Motor neuron (in vitro differentiated cells): Measurements from ENCODE around the gene NKD2. TPM values are rescaled to one million over a fixed set of nuclear protein-coding genes. Genes with fewer than 3 reads are reported as not detected.

Experiments
- ATAC-seq, 8 experiments: fragments of 200-7000 bp; cut with Tn5 transposase; replicated peaks in 6 of 8; 2 replicates each; pipeline ENCODE4 v1.8.0; 2021; ENCODE audit warnings: mild to moderate bottlenecking in 8 of 8, moderate library complexity in 8 of 8
- H3K27ac ChIP-seq, 2 donors: fragments of 250-450 bp; sonication (Bioruptor Pico); 2 replicates each; pipeline ENCODE4 v1.9.0; 2021; ENCODE audit warnings: antibody characterized with exemption in 2 of 2, mild to moderate bottlenecking in 2 of 2, moderate library complexity in 1 of 2
- H3K4me1 ChIP-seq, 2 donors: fragments of 250-450 bp; sonication (Bioruptor Pico); replicated peaks in 1 of 2; 2 replicates each; pipeline ENCODE4 v1.6.1; 2021; ENCODE audit warnings: antibody characterized with exemption in 2 of 2, mild to moderate bottlenecking in 2 of 2, moderate library complexity in 1 of 2
- H3K4me3 ChIP-seq, 5 donors: fragments of 250-450 bp; sonication (Bioruptor Pico); 2 replicates each; pipeline ENCODE4 v1.9.0; 2021; ENCODE audit warnings: antibody characterized with exemption in 5 of 5, mild to moderate bottlenecking in 5 of 5, moderate library complexity in 4 of 5
- WGBS, 10 experiments: fragments of 450-650 bp; shearing (Covaris generic); methylation state at CpG; one replicate each; pipeline ENCODE4 v1.0.0; 2022; 5-methylcytosine and 5-hydroxymethylcytosine counted together
- in situ Hi-C, 9 experiments: fragments of 400-800 bp; cut with MboI; loops; one replicate each; pipeline ENCODE4 v1.15.0; 2021; ENCODE audit warnings: low sequenced_read_pairs in 9 of 9, low pct_unique_long_range_greater_than_20kb in 2 of 9; ENCODE audit not compliant: unreplicated experiment in 9 of 9
- total RNA-seq, 8 experiments: library from RNA; unstranded; fragments of 300-600 nt; gene quantifications; 2 replicates each; pipeline versions ENCODE4 v1.2.3 to v1.2.4, GENCODE V29; 2022

NKD2 gene
- total RNA-seq, 8 experiments from 2014 or later, result 0.41 to 19.2 (median 6.8) TPM; not detected in 1

- 100% methylated on average over 1 of the region's 27 CpGs; no CpG with 5 or more reads in 9 of the 10 experiments for WGBS, 10 experiments
- Histone ChIP-seq H3K27ac (no peak overlapping the region), H3K4me3 (no peak overlapping the region), H3K4me1 (peaks cover 13 to 20% of the 10 kb centered on the region in 2 donors)
- ATAC-seq, result peak in 4 of 8 experiments; percentile 17 to 33 (median 25)
- in situ Hi-C loops, result no loop called here
Measured at GRCh38 chr5:982377-983237, 26.0 kb upstream of the NKD2 start.

GRCh38 chr5:983238-983524, 25.4 kb upstream of the NKD2 start:
- Histone ChIP-seq H3K27ac (no peak overlapping the region), H3K4me3 (no peak overlapping the region), H3K4me1 (peaks cover 13 to 20% of the 10 kb centered on the region in 2 donors)
- WGBS, 10 experiments, result no CpG with 5 or more reads among the region's 7 CpGs
- in situ Hi-C loops, result no loop called here
- ATAC-seq, result no peak

DNA sequence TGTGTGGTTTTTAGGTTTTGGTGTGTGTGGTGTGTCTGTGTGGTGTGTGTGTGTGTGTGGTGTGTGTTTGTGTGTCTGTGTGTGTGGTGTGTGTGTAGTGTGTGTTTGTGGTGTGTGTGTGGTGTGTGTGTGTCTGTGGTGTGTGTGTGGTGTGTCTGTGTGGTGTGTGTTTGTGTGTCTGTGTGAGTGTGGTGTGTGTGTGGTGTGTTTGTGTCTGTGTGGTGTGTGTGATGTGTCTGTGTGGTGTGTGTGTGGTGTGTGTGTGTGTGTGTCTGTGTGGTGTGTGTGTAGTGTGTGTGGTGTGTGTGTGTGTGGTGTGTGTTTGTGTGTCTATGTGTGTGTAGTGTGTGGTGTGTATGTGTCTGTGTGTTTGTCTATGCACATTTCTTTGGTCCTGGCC, 25.0 kb upstream of the NKD2 start:
- Histone ChIP-seq H3K27ac (no peak overlapping the region), H3K4me3 (no peak overlapping the region), H3K4me1 (peaks cover 13 to 20% of the 10 kb centered on the region in 2 donors)
- no peak for ATAC-seq
- in situ Hi-C loops, result no loop called here

GRCh38 chr5:984774-985173, 23.8 kb upstream of the NKD2 start:
- in situ Hi-C loops, result no loop called here
- no peak for ATAC-seq
- Histone ChIP-seq H3K4me3 (no peak overlapping the region), H3K27ac (no peak overlapping the region), H3K4me1 (peaks cover 13 to 21% of the 10 kb centered on the region in 2 donors)
- 11 to 97% (median 77%) methylated on average over 2 to 3 of the region's 3 CpGs; no CpG with 5 or more reads in 1 of the 10 experiments for WGBS, 10 experiments

DNA sequence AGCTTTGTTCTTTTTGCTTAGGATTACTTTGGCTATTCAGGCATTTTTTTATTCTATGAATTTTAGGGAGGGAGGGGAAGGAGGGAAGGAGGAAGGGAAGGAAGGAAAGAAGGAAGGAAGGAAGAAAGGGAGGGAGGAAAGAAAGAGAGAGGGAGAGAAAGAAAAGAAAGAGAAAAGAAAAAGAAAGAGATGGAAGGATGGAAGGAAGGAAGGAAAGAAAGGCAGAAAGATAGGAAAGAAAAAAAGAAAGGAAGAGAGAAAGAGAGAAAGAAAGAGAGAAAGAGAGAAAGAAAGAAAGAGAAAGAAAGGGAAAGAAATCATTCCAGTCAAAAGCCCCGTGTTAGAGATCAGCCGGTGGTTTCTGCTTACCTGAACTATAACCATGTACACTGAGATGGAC, 20.8 kb upstream of the NKD2 start:
- H3K4me3 ChIP-seq, result no peak overlapping the region
- no peak for ATAC-seq
- in situ Hi-C loops, result no loop called here
- H3K27ac ChIP-seq, result no peak overlapping the region
- peaks cover 9 to 24% of the 10 kb centered on the region in 2 donors for H3K4me1 ChIP-seq
- WGBS, 10 experiments, result 3 to 94% (median 60%) methylated on average over 1 to 2 of the region's 2 CpGs; no CpG with 5 or more reads in 2 of the 10 experiments

DNA sequence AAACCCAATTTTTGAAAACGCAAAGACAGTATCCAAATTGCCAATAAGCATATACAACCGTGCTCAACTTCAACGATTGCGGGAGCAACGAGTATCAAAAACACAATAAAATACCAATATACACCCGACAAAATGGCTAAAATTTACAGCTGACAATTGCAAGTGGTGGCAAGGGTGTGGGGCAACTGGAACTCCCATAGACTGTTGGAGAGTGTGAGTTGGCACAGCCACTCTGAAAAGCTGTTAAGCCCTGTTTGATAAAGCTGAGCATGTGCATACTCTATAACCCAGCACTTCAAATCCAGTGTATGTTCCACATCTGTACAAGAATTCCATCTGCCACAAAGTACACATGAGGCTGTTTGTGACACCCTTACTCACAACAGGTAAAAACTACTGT, 20.3 kb upstream of the NKD2 start:
- WGBS, 10 experiments, result 40 to 100% (median 76%) methylated on average over 1 to 6 of the region's 6 CpGs; no CpG with 5 or more reads in 2 of the 10 experiments
- no peak for ATAC-seq
- H3K4me1 ChIP-seq, result peaks cover 10 to 30% of the 10 kb centered on the region in 2 donors
- no peak overlapping the region for H3K27ac ChIP-seq
- H3K4me3 ChIP-seq, result no peak overlapping the region
- in situ Hi-C loops, result no loop called here

GRCh38 chr5:989961-990530, 18.6 kb upstream of the NKD2 start:
- peak in 5 of 8 experiments; percentile 58 to 78 (median 68) for ATAC-seq
- H3K4me1 ChIP-seq, result peaks cover 12 to 39% of the 10 kb centered on the region in 2 donors
- 0 to 66% (median 14%) methylated on average over 3 to 11 of the region's 14 CpGs; no CpG with 5 or more reads in 3 of the 10 experiments for WGBS, 10 experiments
- no peak overlapping the region for H3K4me3 ChIP-seq
- peak overlapping the region in 1 of 2 donors; percentile 5 for H3K27ac ChIP-seq
- in situ Hi-C loops, result no loop called here

- Histone ChIP-seq H3K27ac (no peak overlapping the region), H3K4me1 (peaks cover 12 to 39% of the 10 kb centered on the region in 2 donors), H3K4me3 (no peak overlapping the region)
- 39 to 100% (median 93%) methylated on average over 1 to 7 of the region's 12 CpGs; no CpG with 5 or more reads in 5 of the 10 experiments for WGBS, 10 experiments
- no peak for ATAC-seq
- in situ Hi-C loops, result no loop called here
Measured at GRCh38 chr5:991472-992267, 16.9 kb upstream of the NKD2 start.

GRCh38 chr5:994272-994607, 14.4 kb upstream of the NKD2 start:
- no peak overlapping the region for H3K4me3 ChIP-seq
- no peak for ATAC-seq
- in situ Hi-C loops, result no loop called here
- no peak overlapping the region for H3K27ac ChIP-seq
- 60 to 92% (median 70%) methylated on average over 1 to 2 of the region's 3 CpGs; no CpG with 5 or more reads in 6 of the 10 experiments for WGBS, 10 experiments
- H3K4me1 ChIP-seq, result peaks cover 15 to 44% of the 10 kb centered on the region in 2 donors

- Histone ChIP-seq H3K27ac (no peak overlapping the region), H3K4me3 (no peak overlapping the region), H3K4me1 (peaks cover 15 to 41% of the 10 kb centered on the region in 2 donors)
- ATAC-seq, result no peak
- in situ Hi-C loops, result no loop called here
- WGBS, 10 experiments, result 75 to 100% methylated on average over 1 to 3 of the region's 4 CpGs; no CpG with 5 or more reads in 8 of the 10 experiments
Measured at GRCh38 chr5:994821-995220, 13.8 kb upstream of the NKD2 start.

- H3K4me1 ChIP-seq, result peaks cover 15 to 37% of the 10 kb centered on the region in 2 donors
Measured at GRCh38 chr5:995318-995717, 13.3 kb upstream of the NKD2 start.

DNA sequence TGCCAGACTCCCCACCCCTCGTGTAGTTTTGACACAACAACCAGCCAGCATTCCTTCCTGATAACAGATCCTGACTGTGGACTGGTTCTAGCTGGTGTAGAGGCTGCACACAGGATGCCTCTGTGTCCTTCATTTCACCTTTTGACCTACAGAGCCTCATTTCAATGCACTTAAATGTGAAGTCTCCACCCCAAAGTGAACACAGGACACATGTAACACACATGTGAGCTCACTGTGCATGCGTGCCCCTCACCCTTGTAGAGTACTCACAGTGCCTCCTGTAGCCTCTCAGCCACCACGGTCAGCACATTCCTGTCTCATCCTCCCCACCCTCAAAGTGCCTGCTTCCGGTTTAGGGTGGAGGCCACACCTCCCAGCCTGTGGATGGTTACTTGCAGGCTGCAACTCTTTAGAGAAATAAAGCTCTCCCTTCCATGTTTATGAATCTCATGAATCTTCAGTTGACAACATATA, 11.6 kb upstream of the NKD2 start:
- Histone ChIP-seq H3K27ac (no peak overlapping the region), H3K4me1 (peaks cover 11 to 27% of the 10 kb centered on the region in 2 donors), H3K4me3 (no peak overlapping the region)
- in situ Hi-C loops, result no loop called here
- 0 to 64% (median 40%) methylated on average over 1 to 4 of the region's 4 CpGs; no CpG with 5 or more reads in 3 of the 10 experiments for WGBS, 10 experiments
- ATAC-seq, result peak in 7 of 8 experiments; percentile 19 to 87 (median 28)

More at GRCh38 chr5:995318-995717, 13.3 kb upstream of the NKD2 start:
- no peak for ATAC-seq
- 20 to 100% (median 45%) methylated on average over 1 to 3 of the region's 4 CpGs; no CpG with 5 or more reads in 6 of the 10 experiments for WGBS, 10 experiments
- Histone ChIP-seq H3K4me3 (no peak overlapping the region), H3K27ac (no peak overlapping the region)
- in situ Hi-C loops, result no loop called here

- Histone ChIP-seq H3K4me1 (peaks cover 6 to 20% of the 10 kb centered on the region in 2 donors), H3K27ac (no peak overlapping the region), H3K4me3 (no peak overlapping the region)
- in situ Hi-C loops, result no loop called here
- ATAC-seq, result no peak
- WGBS, 10 experiments, result 40 to 100% (median 100%) methylated on average over 1 to 3 of the region's 6 CpGs; no CpG with 5 or more reads in 1 of the 10 experiments
Measured at GRCh38 chr5:997711-998110, 10.9 kb upstream of the NKD2 start.
